ENCODE measurements around the gene CDV3. TPM values are rescaled to one million over a fixed set of nuclear protein-coding genes. Genes with fewer than 3 reads are reported as not detected.

CDV3 gene
- total and polyA plus RNA-seq, 9 of the 15 experiments (the other 6 are each of a cell fraction or from before 2014, with no cell fraction given), result 72.3 to 273 (median 116) TPM

GRCh38 chr3:133561679-133562078, 11.8 kb upstream of the CDV3 start:
- peaks cover 0 to 8% of the 10 kb centered on the region in 2 experiments; a peak in 2 of 5 replicates for H3K27me3 ChIP-seq (ENCODE audit: control insufficient read depth in 2 of 2, insufficient read depth in 2 of 2, low read length in 2 of 2)
- FAIRE-seq, result no peak

More at GRCh38 chr3:133561679-133562078, 11.8 kb upstream of the CDV3 start:
- Histone ChIP-seq H3K27ac (ENCODE audit: extremely low read depth, low read depth, low read length) (no peak overlapping the region), H3K4me3 (no peak overlapping the region), H3K9ac (ENCODE audit: insufficient read depth in 1 of 2, low read depth in 2 of 2, low read length in 2 of 2) (no peak overlapping the region), H3K79me2 (ENCODE audit: control insufficient read depth, insufficient read depth, low read length) (no peaks in the 10 kb centered on the region), H3K4me1 (replicated peaks in 1 of 2; ENCODE audit: control insufficient read depth in 2 of 2, insufficient read depth in 2 of 2, low read length in 2 of 2) (no peaks in the 10 kb centered on the region; a peak in 1 of 5 replicates), H3K9me3 (replicated peaks; ENCODE audit: control insufficient read depth, insufficient read depth, low read depth, low read length) (no peaks in the 10 kb centered on the region), H3K4me2 (ENCODE audit: insufficient read depth, low read length) (no peak overlapping the region), H4K20me1 (replicated peaks; ENCODE audit: control insufficient read depth, insufficient read depth, low read length) (no peaks in the 10 kb centered on the region), H2AFZ (ENCODE audit: low read depth, low read length) (no peak overlapping the region), H3K36me3 (ENCODE audit: control insufficient read depth, insufficient read depth, low read length) (no peaks in the 10 kb centered on the region), H3K9me1 (ENCODE audit: control insufficient read depth, insufficient read depth, low read length) (no peaks in the 10 kb centered on the region)
- ATAC-seq (no peak), DNase-seq (ENCODE audit: extremely low read depth in 1 of 4, low spot score in 3 of 4) (no peak)
- no TSS peak for BruUV-seq (replicated peaks)
- POLR2A ChIA-PET, result no interaction called here
- in situ Hi-C loops (cut with MboI) (no loop called here), intact Hi-C loops (cut with micrococcal nuclease) (no loop called here)
- WGBS (ENCODE audit: insufficient coverage, low coverage, missing lambda C conversion rate), result 7% methylated on average over 2 of the region's 2 CpGs
- CTCF ChIA-PET (ENCODE audit: low intra/inter-chr PET ratio), result no interaction called here
- no peak for TF ChIP-seq KDM5B (IDR thresholded peaks at IDR 0.05; ENCODE audit: insufficient replicate concordance, low read depth, low read length)
- TF ChIP-seq CUX1 (CRISPR knock-in tag; IDR thresholded peaks at IDR 0.05), result no peak
- no peak for TF ChIP-seq ZNF124 (CRISPR knock-in tag; IDR thresholded peaks at IDR 0.05)
- no peak for TF ChIP-seq ZBTB33 (CRISPR knock-in tag; IDR thresholded peaks at IDR 0.05)
